PC-3 (cell line): Measurements from ENCODE around the gene PF4V1. TPM values are rescaled to one million over a fixed set of nuclear protein-coding genes. Genes with fewer than 3 reads are reported as not detected.

Source experiments
- ATAC-seq: fragments of 200-7000 bp; cut with Tn5 transposase; 2 replicates; pipeline ENCODE4 v1.9.1; 2020; ENCODE audit warnings: mild to moderate bottlenecking, moderate library complexity
- BruUV-seq: library from RNA; stranded (reverse); fragments of 400-500 nt; replicated peaks from 2 replicates; lab custom pipeline; 2021; lab: Mats Ljungman, UMichigan
- CTCF ChIA-PET: fragments of 300-600 bp; sonication (Branson Sonifier 250); formaldehyde crosslinking; loops from one replicate; lab custom pipeline; 2022; ENCODE audit warnings: antibody characterized with exemption; lab: Charles Lee
- POLR2A ChIA-PET: fragments of 300-600 bp; sonication (Branson Sonifier 250); formaldehyde crosslinking; loops from one replicate; lab custom pipeline; 2022; ENCODE audit warnings: antibody characterized with exemption; ENCODE audit not compliant: unreplicated experiment; lab: Charles Lee
- DNase-seq: peaks from one replicate; pipeline ENCODE4 v3.0.0-alpha.2; 2015
- H2AFZ ChIP-seq: fragments of 300-600 bp; sonication (generic); 2 replicates; pipeline ENCODE4 v1.6.0; 2016; ENCODE audit warnings: antibody characterized with exemption, low read length
- H3F3A ChIP-seq: fragments of 300-600 bp; sonication (generic); one replicate; pipeline ENCODE4 v1.6.0; 2017; ENCODE audit warnings: antibody characterized with exemption, low read length, control low read depth, mild to moderate bottlenecking; ENCODE audit not compliant: unreplicated experiment
- H3K27ac ChIP-seq: fragments of 300-600 bp; sonication (generic); 2 replicates; pipeline ENCODE4 v1.5.1; 2016; ENCODE audit warnings: mild to moderate bottlenecking, low read length
- H3K27me3 ChIP-seq: fragments of 300-600 bp; sonication (generic); 2 replicates; pipeline ENCODE4 v1.6.1; 2016; ENCODE audit warnings: low read length, mixed read lengths
- H3K36me3 ChIP-seq: fragments of 300-600 bp; sonication (generic); 2 replicates; pipeline ENCODE4 v1.6.1; 2016; ENCODE audit warnings: low read depth, mixed run types, low read length, mixed read lengths
- H3K4me1 ChIP-seq: fragments of 300-600 bp; sonication (generic); 2 replicates; pipeline ENCODE4 v1.5.1; 2016; ENCODE audit warnings: low read length; ENCODE audit not compliant: insufficient read depth
- H3K4me2 ChIP-seq: fragments of 300-600 bp; sonication (generic); 2 replicates; pipeline ENCODE4 v1.6.0; 2016; ENCODE audit warnings: low read length
- H3K4me3 ChIP-seq: fragments of 300-600 bp; sonication (generic); 2 replicates; pipeline ENCODE4 v1.5.1; 2016; ENCODE audit warnings: mild to moderate bottlenecking, low read length, mixed read lengths
- H3K79me2 ChIP-seq: fragments of 300-600 bp; sonication (generic); 2 replicates; pipeline ENCODE4 v1.6.1; 2017; ENCODE audit warnings: low read length, mixed read lengths
- H3K9ac ChIP-seq: fragments of 300-600 bp; sonication (generic); 2 replicates; pipeline ENCODE4 v1.6.0; 2016; ENCODE audit warnings: mild to moderate bottlenecking, low read length
- H3K9me2 ChIP-seq: fragments of 300-600 bp; sonication (generic); replicated peaks from 2 replicates; pipeline ENCODE4 v1.6.1; 2016; ENCODE audit warnings: mixed run types, low read length, mixed read lengths
- H3K9me3 ChIP-seq: fragments of 300-600 bp; sonication (generic); 2 replicates; pipeline ENCODE4 v1.6.1; 2016; ENCODE audit warnings: low read length, mixed read lengths
- H4K20me1 ChIP-seq: fragments of 300-600 bp; sonication (generic); 2 replicates; pipeline ENCODE4 v1.6.1; 2016; ENCODE audit warnings: low read length, mixed read lengths
- EZH2 ChIP-seq: fragments of 300-600 bp; sonication (generic); IDR thresholded peaks from one replicate; pipeline ENCODE4 v1.6.1; 2017; ENCODE audit warnings: antibody characterized with exemption, mild to moderate bottlenecking, low read length; ENCODE audit not compliant: unreplicated experiment
- EZH2phosphoT487 ChIP-seq: fragments of 300-600 bp; sonication (generic); IDR thresholded peaks from 2 replicates; pipeline ENCODE4 v1.6.1; 2018; ENCODE audit warnings: mild to moderate bottlenecking, antibody characterized with exemption, low read length, borderline replicate concordance
- intact Hi-C: fragments of 100-400 bp; cut with micrococcal nuclease; formaldehyde crosslinking; loops from 2 replicates; pipeline ENCODE4 v1.9.0; 2023
- total RNA-seq: library from RNA; depleted of rRNA; stranded (reverse); fragments of >200 nt; gene quantifications from 2 replicates; pipeline ENCODE4 v1.2.3, GENCODE V29; 2014
- TF ChIP-seq, protein P1 (sequence below): fragments of 300-600 bp; sonication (generic); conservative IDR thresholded peaks from 2 replicates; pipeline ENCODE4 v1.5.1; 2017; ENCODE audit warnings: antibody characterized with exemption, low read depth, mild to moderate bottlenecking, low read length

PF4V1 gene
- total RNA-seq, 1 experiment from 2014 or later = not detected

DNA sequence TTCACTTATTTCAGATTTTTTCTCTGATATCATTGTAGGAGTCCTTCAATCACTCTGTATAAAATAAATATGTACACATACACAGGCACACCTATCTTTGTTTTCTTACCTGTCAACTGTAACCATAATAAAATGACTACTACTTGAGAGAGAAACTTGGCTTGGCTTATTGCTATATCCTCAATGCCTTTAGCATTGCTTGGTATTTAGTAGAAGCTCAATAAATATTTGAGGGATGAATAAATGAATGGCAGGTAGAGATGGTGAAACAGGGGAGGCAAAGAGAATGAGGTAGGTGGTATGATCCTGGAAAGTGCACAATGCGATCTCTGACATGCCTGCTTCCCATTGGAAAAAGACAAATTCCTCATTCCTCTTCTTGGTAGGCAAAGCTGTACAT, 38.4 kb upstream of the PF4V1 start:
- Histone ChIP-seq H4K20me1 (no peaks in the 10 kb centered on the region), H3K4me1 (peaks cover 43% of the 10 kb centered on the region), H3K4me2 (peak overlapping the region; percentile 60), H2AFZ (no peak overlapping the region; the same call in 1 of the 2 replicates), H3K4me3 (no peak overlapping the region), H3K36me3 (no peaks in the 10 kb centered on the region), H3K27me3 (no peaks in the 10 kb centered on the region), H3K9me2 (no peaks in the 10 kb centered on the region), H3F3A (peaks cover 9% of the 10 kb centered on the region), H3K27ac (peak overlapping the region; percentile 95), H3K9ac (peak overlapping the region; percentile 70), H3K9me3 (no peaks in the 10 kb centered on the region), H3K79me2 (no peaks in the 10 kb centered on the region)
- intact Hi-C loops = no loop called here
- ATAC-seq (peak; percentile 68), DNase-seq (peak; percentile 93)
- ChIA-PET POLR2A (interaction anchor here (0.6 to 0.7 kb wide), 3 partner anchors 13 to 320 kb away, joined by 3 read pairs; no protein-coding TSS in a partner anchor), CTCF (no interaction called here)
- TF ChIP-seq EZH2 (no peak), EZH2phosphoT487 (no peak)
- TF ChIP-seq, protein P1, sequence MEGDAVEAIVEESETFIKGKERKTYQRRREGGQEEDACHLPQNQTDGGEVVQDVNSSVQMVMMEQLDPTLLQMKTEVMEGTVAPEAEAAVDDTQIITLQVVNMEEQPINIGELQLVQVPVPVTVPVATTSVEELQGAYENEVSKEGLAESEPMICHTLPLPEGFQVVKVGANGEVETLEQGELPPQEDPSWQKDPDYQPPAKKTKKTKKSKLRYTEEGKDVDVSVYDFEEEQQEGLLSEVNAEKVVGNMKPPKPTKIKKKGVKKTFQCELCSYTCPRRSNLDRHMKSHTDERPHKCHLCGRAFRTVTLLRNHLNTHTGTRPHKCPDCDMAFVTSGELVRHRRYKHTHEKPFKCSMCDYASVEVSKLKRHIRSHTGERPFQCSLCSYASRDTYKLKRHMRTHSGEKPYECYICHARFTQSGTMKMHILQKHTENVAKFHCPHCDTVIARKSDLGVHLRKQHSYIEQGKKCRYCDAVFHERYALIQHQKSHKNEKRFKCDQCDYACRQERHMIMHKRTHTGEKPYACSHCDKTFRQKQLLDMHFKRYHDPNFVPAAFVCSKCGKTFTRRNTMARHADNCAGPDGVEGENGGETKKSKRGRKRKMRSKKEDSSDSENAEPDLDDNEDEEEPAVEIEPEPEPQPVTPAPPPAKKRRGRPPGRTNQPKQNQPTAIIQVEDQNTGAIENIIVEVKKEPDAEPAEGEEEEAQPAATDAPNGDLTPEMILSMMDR = no peak
- no TSS peak for BruUV-seq

DNA sequence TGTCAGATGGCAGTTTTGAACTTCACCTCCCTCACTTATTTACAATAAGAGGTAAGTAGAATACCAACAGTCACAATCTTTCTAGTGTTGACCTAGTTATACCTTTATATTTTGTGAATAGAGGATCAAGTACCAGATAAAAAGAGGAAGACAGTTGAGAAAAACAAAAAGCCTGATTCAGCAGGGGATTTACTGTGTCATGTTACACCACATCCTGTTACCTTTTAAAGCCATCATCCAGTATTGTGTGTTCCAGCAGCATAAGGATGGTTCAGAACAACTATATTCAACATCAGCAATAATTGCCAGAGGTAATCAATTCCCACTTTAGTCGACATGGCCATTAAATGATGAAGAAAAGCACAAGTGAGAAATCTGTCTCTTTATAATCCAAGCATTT, 38.0 kb upstream of the PF4V1 start:
- no peak overlapping the region for H3K4me3 ChIP-seq
- H3K9me3 ChIP-seq = no peaks in the 10 kb centered on the region
- H4K20me1 ChIP-seq = no peaks in the 10 kb centered on the region
- intact Hi-C loops = no loop called here
- no peak overlapping the region; the same call in 1 of the 2 replicates for H2AFZ ChIP-seq
- peak overlapping the region; percentile 60 for H3K4me2 ChIP-seq
- H3K27ac ChIP-seq = peak overlapping the region; percentile 95
- no peaks in the 10 kb centered on the region for H3K79me2 ChIP-seq
- H3F3A ChIP-seq = peaks cover 9% of the 10 kb centered on the region
- H3K36me3 ChIP-seq = no peaks in the 10 kb centered on the region
- H3K27me3 ChIP-seq = no peaks in the 10 kb centered on the region
- H3K9me2 ChIP-seq = no peaks in the 10 kb centered on the region
- peak; percentile 72 for DNase-seq
- ChIA-PET POLR2A (interaction anchor here (0.6 kb wide), 1 partner anchor 319 kb away, joined by 3 read pairs; no protein-coding TSS in a partner anchor), CTCF (no interaction called here)
- H3K9ac ChIP-seq = peak overlapping the region; percentile 70
- TF ChIP-seq, protein P1 = no peak
- TF ChIP-seq EZH2phosphoT487 (no peak), EZH2 (no peak)
- no TSS peak for BruUV-seq
- H3K4me1 ChIP-seq = peaks cover 43% of the 10 kb centered on the region
- ATAC-seq = peak; percentile 54

DNA sequence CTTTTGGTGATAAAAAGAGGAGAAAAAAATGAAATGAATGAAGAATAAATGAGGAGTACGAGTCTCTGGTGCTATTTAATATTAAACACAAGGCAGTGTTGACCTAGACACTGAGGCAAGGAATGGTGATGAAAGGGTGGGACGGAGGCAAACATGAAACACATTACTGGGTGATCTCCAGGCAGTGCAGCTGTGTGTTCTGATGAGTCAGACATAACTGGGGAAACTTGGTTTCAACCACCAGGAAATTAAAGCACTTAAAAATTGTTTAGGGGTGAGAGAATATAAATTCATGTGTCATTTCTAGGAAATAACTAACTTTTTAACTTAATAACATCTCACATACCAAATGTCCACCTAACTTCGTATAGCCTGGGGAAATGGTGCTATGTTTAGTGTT, 36.3 kb upstream of the PF4V1 start:
- no TSS peak for BruUV-seq
- ChIA-PET POLR2A (interaction anchor here (0.5 kb wide), 1 partner anchor 73 kb away, joined by 4 read pairs; no protein-coding TSS in a partner anchor), CTCF (no interaction called here)

More for the DNA sequence above, 36.3 kb upstream of the PF4V1 start:
- TF ChIP-seq, protein P1 = no peak
- TF ChIP-seq EZH2phosphoT487 (no peak), EZH2 (no peak)
- intact Hi-C loops = loop anchor here (2.0 kb wide), 1 partner anchor 48 kb away; no protein-coding TSS in a partner anchor
- peak overlapping the region; percentile 95 for H3K27ac ChIP-seq
- H3F3A ChIP-seq = peaks cover 9% of the 10 kb centered on the region
- no peaks in the 10 kb centered on the region for H3K27me3 ChIP-seq
- H3K4me2 ChIP-seq = peak overlapping the region; percentile 23
- H3K9ac ChIP-seq = peak overlapping the region; percentile 70; the same call in 1 of the 2 replicates
- DNase-seq (peak; percentile 89), ATAC-seq (peak; percentile 76)
- H3K79me2 ChIP-seq = no peaks in the 10 kb centered on the region
- no peaks in the 10 kb centered on the region for H3K36me3 ChIP-seq
- H3K4me1 ChIP-seq = peaks cover 43% of the 10 kb centered on the region
- H2AFZ ChIP-seq = no peak overlapping the region
- no peaks in the 10 kb centered on the region for H4K20me1 ChIP-seq
- H3K9me3 ChIP-seq = no peaks in the 10 kb centered on the region
- no peak overlapping the region for H3K4me3 ChIP-seq
- no peaks in the 10 kb centered on the region for H3K9me2 ChIP-seq
